NCI-H2227 treated with DMSO at 0.1 percent for 48 hours (cell line): Measurements from ENCODE around the gene CFAP119.

Experiments used
- DNase-seq: peaks from one replicate; lab custom pipeline; 2025; lab: John Stamatoyannopoulos, UW

The CFAP119 gene

DNA sequence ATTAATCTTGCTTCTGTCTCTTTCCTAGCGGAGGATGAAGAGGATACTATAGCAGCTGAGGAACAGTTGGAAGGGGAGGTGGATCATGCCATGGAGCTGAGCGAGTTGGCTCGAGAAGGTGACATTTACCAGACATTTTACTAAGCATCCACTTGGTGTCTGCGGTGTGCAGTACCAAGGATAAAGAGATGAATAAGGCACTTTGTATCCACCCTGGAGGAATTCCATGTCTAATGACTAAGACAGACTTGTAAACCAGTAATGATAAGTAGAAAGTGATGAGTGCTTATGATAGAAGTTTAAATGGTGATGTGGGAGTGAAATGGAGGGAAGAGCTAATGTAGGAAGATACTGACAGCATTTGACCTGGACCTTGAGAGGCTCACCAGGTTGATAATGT, 50.9 kb downstream of the CFAP119 start:
- no peak for DNase-seq
